GM12892 (cell line): Measurements from ENCODE around the gene MAX.

Experiments
- POLR2A ChIP-seq: IDR thresholded peaks from 2 replicates; pipeline ENCODE4 v1.6.1; 2011; ENCODE audit warnings: low read depth, low read length, control low read depth
- POLR2AphosphoS5 ChIP-seq: IDR thresholded peaks from 2 replicates; pipeline ENCODE4 v1.6.1; 2011; ENCODE audit warnings: low read depth, low read length, control low read depth
- TAF1 ChIP-seq: IDR thresholded peaks from 2 replicates; pipeline ENCODE4 v1.6.1; 2011; ENCODE audit warnings: low read depth, mild to moderate bottlenecking, control low read depth, low read length, borderline replicate concordance

- no peak for TF ChIP-seq POLR2A
- no peak for TF ChIP-seq POLR2AphosphoS5
- no peak for TF ChIP-seq TAF1
Measured at GRCh38 chr14:65084554-65085505, 17.5 kb downstream of the MAX start.
